ENCODE results near the gene IRGQ.

DNA sequence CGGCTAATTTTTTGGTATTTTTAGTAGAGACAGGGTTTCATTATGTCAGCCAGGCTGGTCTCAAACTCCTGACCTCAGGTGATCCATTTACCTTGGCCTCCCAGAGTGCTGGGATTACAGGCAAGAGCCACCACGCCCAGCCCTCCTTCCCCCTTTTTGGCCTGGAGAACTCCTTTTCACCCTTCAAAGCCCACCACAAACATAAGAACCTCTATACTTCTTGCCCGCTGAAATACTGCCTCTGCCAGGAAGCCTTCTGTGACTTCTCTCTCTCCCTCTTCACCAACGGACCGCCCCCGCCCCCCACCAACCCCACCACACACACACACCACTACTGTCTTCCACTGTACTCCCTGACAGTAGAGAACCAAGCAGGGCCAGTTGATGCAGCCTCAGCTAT lies 21.0 kb upstream of the IRGQ start:
- TF ChIP-seq YY1 (IDR thresholded peaks at IDR 0.05; ENCODE audit: insufficient read depth, insufficient read length) (no peak), ZNF274 (IDR thresholded peaks at IDR 0.05; ENCODE audit: low read depth, low read length) (no peak)

Measured in NT2/D1 (cell line).